Effector memory CD8-positive, alpha-beta T cell (primary cell): ENCODE measurements around the gene VEGFB.

Experiments used
- ATAC-seq: fragments of 150-1000 bp; cut with Tn5 transposase; replicated peaks from 2 replicates; pipeline ENCODE4 v1.10.0; 2021; ENCODE audit warnings: mild to moderate bottlenecking, moderate library complexity
- DNase-seq, 3 experiments: peaks; one replicate each; pipeline ENCODE4 v3.0.0; 2021
- H3K27ac Mint-ChIP-seq, 2 donors: one replicate each; pipeline ENCODE4 v1.8.0; 2022; ENCODE audit warnings: mild to moderate bottlenecking in 2 of 2, mixed read lengths in 2 of 2, moderate library complexity in 2 of 2
- H3K27me3 Mint-ChIP-seq, 2 donors: one replicate each; pipeline ENCODE4 v1.8.0; 2022; ENCODE audit warnings: mixed read lengths in 2 of 2
- H3K36me3 Mint-ChIP-seq: one replicate; pipeline ENCODE4 v1.8.0; 2022; ENCODE audit warnings: mild to moderate bottlenecking, moderate library complexity, mixed read lengths; ENCODE audit not compliant: insufficient read depth
- H3K4me1 Mint-ChIP-seq, 2 donors: one replicate each; pipeline ENCODE4 v1.8.0; 2022; ENCODE audit warnings: low read depth in 2 of 2, mixed read lengths in 2 of 2
- H3K4me3 Mint-ChIP-seq, 2 donors: one replicate each; pipeline ENCODE4 v1.8.0; 2022; ENCODE audit warnings: mild to moderate bottlenecking in 2 of 2, mixed read lengths in 2 of 2, moderate library complexity in 2 of 2
- H3K9me3 Mint-ChIP-seq, 2 donors: one replicate each; pipeline ENCODE4 v1.8.0; 2022; ENCODE audit warnings: mixed read lengths in 2 of 2

The VEGFB gene

GRCh38 chr11:64248578-64248977 lies 14.2 kb downstream of the VEGFB start:
- H3K9me3 Mint-ChIP-seq, result no peaks in the 10 kb centered on the region
- H3K27me3 Mint-ChIP-seq, result no peaks in the 10 kb centered on the region
- peaks cover 18% of the 10 kb centered on the region for H3K36me3 Mint-ChIP-seq
- H3K27ac Mint-ChIP-seq, result no peak overlapping the region
- peaks cover 24 to 29% of the 10 kb centered on the region in 2 donors for H3K4me1 Mint-ChIP-seq
- ATAC-seq (no peak), DNase-seq (no peak)
- H3K4me3 Mint-ChIP-seq, result peak overlapping the region in 1 of 2 donors; percentile 89

- peaks cover 21 to 33% of the 10 kb centered on the region in 2 donors for H3K4me1 Mint-ChIP-seq
- peaks cover 18% of the 10 kb centered on the region for H3K36me3 Mint-ChIP-seq
- no peak overlapping the region for H3K27ac Mint-ChIP-seq
- no peaks in the 10 kb centered on the region for H3K27me3 Mint-ChIP-seq
- ATAC-seq, result no peak
- H3K9me3 Mint-ChIP-seq, result no peaks in the 10 kb centered on the region
- DNase-seq, result no peak
- H3K4me3 Mint-ChIP-seq, result peak overlapping the region in 1 of 2 donors; percentile 89
These were observed 14.7 kb downstream of the VEGFB start for GRCh38 chr11:64249038-64249437.

- DNase-seq (no peak), ATAC-seq (no peak)
- peak overlapping the region in 1 of 2 donors; percentile 67 for H3K4me3 Mint-ChIP-seq
- peaks cover 21% of the 10 kb centered on the region for H3K36me3 Mint-ChIP-seq
- H3K27me3 Mint-ChIP-seq, result no peaks in the 10 kb centered on the region
- H3K27ac Mint-ChIP-seq, result no peak overlapping the region
- H3K9me3 Mint-ChIP-seq, result no peaks in the 10 kb centered on the region
- peaks cover 21 to 34% of the 10 kb centered on the region in 2 donors for H3K4me1 Mint-ChIP-seq
These were observed 15.4 kb downstream of the VEGFB start for GRCh38 chr11:64249563-64250414.

DNA sequence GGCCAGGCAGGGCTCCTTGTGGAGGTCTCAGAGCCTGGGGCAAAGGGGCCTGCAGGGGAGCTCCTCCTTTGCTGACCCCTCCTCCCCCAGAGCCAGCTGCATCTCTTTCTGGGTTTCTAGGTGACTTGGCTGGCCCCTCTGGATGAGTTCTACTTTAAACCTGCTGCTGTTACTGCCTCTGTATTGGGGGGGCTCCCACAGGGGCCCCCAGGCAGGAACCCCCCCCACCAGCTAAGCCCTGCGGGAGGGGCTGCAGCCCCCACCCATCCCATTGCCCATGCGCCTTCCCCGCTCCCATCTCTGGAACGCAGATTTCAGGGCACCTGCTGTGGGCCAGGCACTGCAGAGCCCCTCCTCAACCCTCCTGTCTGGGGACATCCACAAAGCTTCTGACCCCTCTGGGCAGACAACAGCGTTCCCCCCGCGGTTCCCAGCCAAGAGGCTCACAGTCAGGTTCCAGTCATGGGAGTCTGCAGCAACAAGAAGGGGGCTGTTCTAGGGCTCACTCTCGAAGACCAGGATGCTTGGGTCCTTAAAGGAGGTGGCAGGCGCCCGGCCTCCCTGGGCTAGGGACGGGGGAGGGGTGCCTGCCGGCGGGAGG lies 16.1 kb downstream of the VEGFB start:
- ATAC-seq (no peak), DNase-seq (no peak)
- peaks cover 23% of the 10 kb centered on the region for H3K36me3 Mint-ChIP-seq
- H3K27ac Mint-ChIP-seq, result no peak overlapping the region
- no peaks in the 10 kb centered on the region for H3K9me3 Mint-ChIP-seq
- H3K4me1 Mint-ChIP-seq, result peaks cover 14 to 32% of the 10 kb centered on the region in 2 donors
- H3K4me3 Mint-ChIP-seq, result peak overlapping the region; percentile 67 to 91
- no peaks in the 10 kb centered on the region for H3K27me3 Mint-ChIP-seq

- peak; percentile 65 for ATAC-seq
These were observed 16.8 kb downstream of the VEGFB start, which contains the start of gene PLCB3 for GRCh38 chr11:64251016-64251752. PLCB3 (plus strand) TSS chr11:64251530; CDS start chr11:64251650, 120 bp downstream.

DNA sequence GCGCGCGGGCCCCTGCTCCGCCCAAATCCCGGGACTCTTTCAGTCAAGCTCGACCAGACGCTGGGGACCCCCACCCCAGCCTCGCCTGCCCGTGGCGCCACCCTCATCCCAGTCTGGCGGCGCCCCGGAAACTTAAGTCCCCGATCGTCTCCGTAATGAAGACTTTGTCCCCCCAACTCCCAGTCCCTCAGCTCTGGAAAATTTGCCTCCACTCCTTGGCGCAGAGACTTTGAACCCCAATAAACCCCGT lies 17.3 kb downstream of the VEGFB start:
- Mint-ChIP-seq H3K36me3 (peaks cover 18% of the 10 kb centered on the region), H3K27ac (peak overlapping the region in 1 of 2 donors; percentile 86), H3K9me3 (no peaks in the 10 kb centered on the region), H3K4me1 (peaks cover 7 to 26% of the 10 kb centered on the region in 2 donors), H3K27me3 (no peaks in the 10 kb centered on the region), H3K4me3 (peak overlapping the region; percentile 91 to 94)
- no peak for DNase-seq
- no peak for ATAC-seq

More at GRCh38 chr11:64251016-64251752, 16.8 kb downstream of the VEGFB start, which contains the start of gene PLCB3:
- Mint-ChIP-seq H3K36me3 (peaks cover 18% of the 10 kb centered on the region), H3K27me3 (no peaks in the 10 kb centered on the region), H3K9me3 (no peaks in the 10 kb centered on the region), H3K4me3 (peak within 1 kb of the TSS; percentile 91 to 94), H3K4me1 (peaks cover 7 to 26% of the 10 kb centered on the region in 2 donors), H3K27ac (peak within 1 kb of the TSS in 1 of 2 donors; percentile 86)
- peak; percentile 49 to 62 (median 50) for DNase-seq

GRCh38 chr11:64252003-64252872 lies 17.9 kb downstream of the VEGFB start:
- Mint-ChIP-seq H3K4me1 (peaks cover 7 to 22% of the 10 kb centered on the region in 2 donors), H3K4me3 (peak overlapping the region; percentile 91 to 94), H3K27ac (peak overlapping the region in 1 of 2 donors; percentile 86), H3K27me3 (no peaks in the 10 kb centered on the region), H3K36me3 (peaks cover 18% of the 10 kb centered on the region), H3K9me3 (no peaks in the 10 kb centered on the region)
- no peak for DNase-seq
- ATAC-seq, result no peak

DNA sequence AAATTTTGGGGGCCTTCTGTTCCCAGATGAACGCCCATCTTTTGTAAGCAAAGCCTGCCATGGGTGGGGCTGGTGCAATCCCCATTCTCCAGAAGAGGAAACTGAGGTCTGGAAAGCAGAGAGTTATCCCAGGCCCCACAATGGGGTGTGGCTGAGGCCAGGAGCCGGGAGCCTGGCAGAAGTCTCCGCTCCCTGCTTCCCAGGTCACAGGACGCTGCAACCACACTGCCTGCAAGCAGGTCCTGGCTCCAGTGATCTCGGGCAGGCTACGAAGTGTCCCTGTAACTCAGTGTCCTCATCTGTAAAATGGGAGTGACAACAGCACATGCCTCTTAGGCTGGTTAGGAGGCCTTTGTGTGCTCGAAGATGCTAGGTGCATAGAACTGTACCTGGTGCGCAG lies 18.7 kb downstream of the VEGFB start:
- Mint-ChIP-seq H3K9me3 (no peaks in the 10 kb centered on the region), H3K4me1 (peaks cover 7 to 21% of the 10 kb centered on the region in 2 donors), H3K27ac (no peak overlapping the region), H3K27me3 (no peaks in the 10 kb centered on the region), H3K36me3 (peaks cover 20% of the 10 kb centered on the region), H3K4me3 (peak overlapping the region; percentile 91 to 94)
- ATAC-seq (no peak), DNase-seq (no peak)

- Mint-ChIP-seq H3K4me3 (no peak overlapping the region), H3K27me3 (no peaks in the 10 kb centered on the region), H3K4me1 (peaks cover 7 to 21% of the 10 kb centered on the region in 2 donors), H3K9me3 (no peaks in the 10 kb centered on the region), H3K36me3 (peaks cover 19% of the 10 kb centered on the region), H3K27ac (peak overlapping the region in 1 of 2 donors; percentile 41)
- ATAC-seq, result no peak
- DNase-seq, result no peak
These were observed 19.1 kb downstream of the VEGFB start for GRCh38 chr11:64253481-64253880.

- ATAC-seq, result no peak
- Mint-ChIP-seq H3K27ac (peak overlapping the region in 1 of 2 donors; percentile 41), H3K27me3 (no peaks in the 10 kb centered on the region), H3K4me1 (peaks cover 8 to 22% of the 10 kb centered on the region in 2 donors), H3K36me3 (peaks cover 19% of the 10 kb centered on the region), H3K9me3 (no peaks in the 10 kb centered on the region), H3K4me3 (no peak overlapping the region)
- DNase-seq, result no peak
These were observed 19.9 kb downstream of the VEGFB start for GRCh38 chr11:64254326-64254725.

DNA sequence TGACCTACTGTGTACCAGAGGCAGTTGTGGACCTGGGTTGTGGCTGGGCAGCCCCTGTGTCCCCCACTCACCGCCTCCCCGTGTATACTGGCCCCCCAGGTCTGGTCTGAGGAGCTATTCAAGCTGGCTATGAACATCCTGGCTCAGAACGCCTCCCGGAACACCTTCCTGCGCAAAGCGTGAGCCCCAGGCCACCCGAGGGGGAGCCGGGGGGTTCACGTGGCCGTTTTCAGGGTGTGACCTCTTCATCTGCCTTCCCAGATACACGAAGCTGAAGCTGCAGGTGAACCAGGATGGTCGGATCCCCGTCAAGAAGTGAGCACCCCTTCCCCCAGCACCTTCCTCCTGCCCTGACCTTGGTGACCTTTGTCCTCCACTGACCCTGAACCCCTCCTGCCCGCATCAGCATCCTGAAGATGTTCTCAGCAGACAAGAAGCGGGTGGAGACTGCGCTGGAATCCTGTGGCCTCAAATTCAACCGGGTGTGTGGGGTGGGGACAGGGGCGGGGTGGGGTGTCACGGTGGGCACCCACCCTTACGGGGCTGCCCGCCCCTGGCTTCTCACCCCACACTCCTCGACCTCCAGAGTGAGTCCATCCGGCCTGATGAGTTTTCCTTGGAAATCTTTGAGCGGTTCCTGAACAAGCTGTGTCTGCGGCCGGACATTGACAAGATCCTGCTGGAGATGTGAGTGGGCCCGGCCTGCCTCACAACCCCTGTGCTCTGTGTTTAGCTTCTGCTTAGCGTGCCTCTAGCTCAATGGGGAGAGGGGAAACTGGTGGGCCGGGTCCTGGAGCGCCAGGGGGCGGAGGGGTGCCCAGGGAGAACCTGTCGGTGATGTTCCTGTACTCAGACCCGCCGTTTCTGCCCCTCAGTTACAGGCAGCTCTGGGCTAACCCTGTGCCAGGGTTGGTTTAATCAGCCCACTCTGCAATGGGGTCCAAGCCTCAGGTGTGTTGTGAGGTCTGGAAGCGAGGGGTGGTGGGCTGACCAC lies 21.0 kb downstream of the VEGFB start:
- Mint-ChIP-seq H3K36me3 (peaks cover 20% of the 10 kb centered on the region), H3K27ac (no peak overlapping the region), H3K9me3 (no peaks in the 10 kb centered on the region), H3K27me3 (no peaks in the 10 kb centered on the region), H3K4me3 (no peak overlapping the region), H3K4me1 (peaks cover 19 to 28% of the 10 kb centered on the region in 2 donors)
- DNase-seq (no peak), ATAC-seq (no peak)

- no peak for ATAC-seq
- H3K36me3 Mint-ChIP-seq, result peaks cover 22% of the 10 kb centered on the region
- no peaks in the 10 kb centered on the region for H3K9me3 Mint-ChIP-seq
- DNase-seq, result no peak
- no peaks in the 10 kb centered on the region for H3K27me3 Mint-ChIP-seq
- no peak overlapping the region for H3K4me3 Mint-ChIP-seq
- peaks cover 19 to 24% of the 10 kb centered on the region in 2 donors for H3K4me1 Mint-ChIP-seq
- no peak overlapping the region for H3K27ac Mint-ChIP-seq
These were observed 21.9 kb downstream of the VEGFB start for GRCh38 chr11:64256300-64256699.
